CD4-positive, alpha-beta T cell treated with Interleukin-6 for 4 hours (primary cell): ENCODE results near the gene CACTIN.
A peak's percentile ranks its signal among the peaks of the same experiment; 100 is the strongest.
"Not testable (repeated sequence)": the region's sequence is repeated elsewhere in the genome, so short reads cannot be mapped to it uniquely, and the experiment has no call there.

Experiments used
- DNase-seq: peaks from one replicate; pipeline ENCODE4 v3.0.0-alpha.2; 2020; ENCODE audit warnings: mixed read lengths

CACTIN gene

DNA sequence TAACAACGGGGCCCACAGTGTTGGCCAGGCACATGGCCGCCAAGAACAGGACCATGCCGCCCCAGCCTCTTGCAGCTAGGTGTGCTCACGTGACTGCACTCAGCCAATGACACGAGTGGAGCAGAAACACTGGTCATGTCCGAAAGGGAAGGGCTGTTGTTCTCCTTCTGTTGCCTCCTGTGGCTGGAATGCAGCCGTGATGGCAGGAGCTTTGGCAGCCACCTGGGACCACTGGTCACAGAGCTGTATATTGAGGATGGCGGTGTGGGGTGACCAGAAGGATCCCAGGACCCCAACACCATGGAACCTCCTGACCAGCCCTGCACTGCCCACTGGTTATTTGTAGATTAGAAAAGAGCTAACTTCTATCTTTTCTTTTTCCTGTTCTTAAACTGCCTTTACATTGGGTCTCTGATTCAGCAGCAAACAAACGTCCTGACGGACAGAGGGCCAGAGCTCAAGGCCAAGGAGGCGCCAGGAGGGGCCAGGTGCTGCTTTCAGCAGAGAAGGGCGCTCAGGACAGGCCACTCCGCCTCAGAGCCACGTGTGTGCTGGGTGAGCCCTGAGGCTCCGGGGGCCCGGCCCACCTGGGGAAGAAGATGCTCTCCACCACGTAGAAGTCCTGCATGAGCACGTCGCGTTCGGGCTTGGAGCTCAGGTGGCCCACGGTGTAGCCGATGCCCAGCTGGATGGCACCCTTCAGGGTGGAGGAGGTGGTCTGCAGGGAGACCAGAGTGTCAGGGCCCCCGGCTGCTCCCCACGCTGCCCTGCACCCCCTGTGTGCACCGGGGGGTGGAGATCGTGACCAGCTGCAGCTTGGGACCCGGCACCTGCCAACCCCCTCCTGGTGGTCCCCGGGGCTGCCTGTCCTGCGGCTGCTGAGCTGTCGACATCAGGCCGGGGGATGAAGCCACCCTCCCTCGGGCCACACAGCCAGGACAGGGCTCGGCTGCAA lies 35.0 kb upstream of the CACTIN start:
- no peak for DNase-seq

DNA sequence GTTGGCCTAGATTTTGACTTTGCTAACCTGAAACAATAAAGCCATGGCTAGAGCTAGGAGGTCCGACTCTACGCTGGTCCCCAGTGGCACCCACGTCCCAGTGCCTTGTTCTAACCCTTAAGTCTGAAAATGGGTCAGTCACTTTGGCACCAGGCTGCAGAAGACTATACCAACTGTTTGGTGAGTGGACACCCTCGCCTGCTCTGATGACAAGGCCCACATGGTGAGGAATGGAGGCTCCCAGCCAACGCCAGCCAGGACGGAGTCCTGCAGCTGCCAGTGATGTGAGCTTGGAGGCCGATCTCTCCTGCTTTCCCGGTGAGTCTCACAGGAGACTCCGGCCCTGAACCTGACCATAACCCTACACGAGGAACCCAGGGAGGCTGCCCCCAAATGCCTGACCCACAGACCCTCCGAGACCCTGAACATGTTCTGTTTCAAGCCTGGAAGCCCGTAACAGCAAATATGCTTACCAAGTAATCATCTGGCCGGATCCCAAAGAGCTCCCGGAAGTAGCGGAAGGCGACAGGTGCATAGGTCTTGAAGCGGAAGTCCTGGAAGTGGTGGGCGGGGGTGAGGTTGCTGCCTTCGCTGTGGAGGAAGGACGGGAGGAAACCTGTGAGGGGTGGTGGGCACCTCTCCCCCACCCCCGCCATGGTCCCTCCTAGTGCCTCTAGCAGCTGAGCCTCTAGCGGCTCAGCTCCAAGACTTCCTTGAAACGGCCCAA lies 34.1 kb upstream of the CACTIN start:
- no peak for DNase-seq

DNA sequence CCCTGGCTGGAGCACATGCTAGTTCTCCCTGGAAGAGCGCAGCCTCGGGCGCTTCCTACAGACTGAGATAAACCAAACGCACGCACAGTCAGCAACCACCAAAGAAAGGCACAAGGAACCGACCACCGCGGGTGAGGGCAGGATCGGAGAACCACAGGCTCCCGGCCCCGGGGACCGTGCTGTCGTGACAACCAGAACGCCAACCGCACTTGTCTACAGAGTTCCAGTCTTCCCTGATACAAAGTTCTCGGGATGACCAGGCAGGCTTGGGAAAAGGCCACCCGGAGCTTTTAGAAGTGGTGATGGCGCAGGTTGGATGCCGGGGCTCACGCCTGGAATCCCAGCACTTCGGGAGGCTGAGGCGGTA lies 33.1 kb upstream of the CACTIN start:
- no peak for DNase-seq

DNA sequence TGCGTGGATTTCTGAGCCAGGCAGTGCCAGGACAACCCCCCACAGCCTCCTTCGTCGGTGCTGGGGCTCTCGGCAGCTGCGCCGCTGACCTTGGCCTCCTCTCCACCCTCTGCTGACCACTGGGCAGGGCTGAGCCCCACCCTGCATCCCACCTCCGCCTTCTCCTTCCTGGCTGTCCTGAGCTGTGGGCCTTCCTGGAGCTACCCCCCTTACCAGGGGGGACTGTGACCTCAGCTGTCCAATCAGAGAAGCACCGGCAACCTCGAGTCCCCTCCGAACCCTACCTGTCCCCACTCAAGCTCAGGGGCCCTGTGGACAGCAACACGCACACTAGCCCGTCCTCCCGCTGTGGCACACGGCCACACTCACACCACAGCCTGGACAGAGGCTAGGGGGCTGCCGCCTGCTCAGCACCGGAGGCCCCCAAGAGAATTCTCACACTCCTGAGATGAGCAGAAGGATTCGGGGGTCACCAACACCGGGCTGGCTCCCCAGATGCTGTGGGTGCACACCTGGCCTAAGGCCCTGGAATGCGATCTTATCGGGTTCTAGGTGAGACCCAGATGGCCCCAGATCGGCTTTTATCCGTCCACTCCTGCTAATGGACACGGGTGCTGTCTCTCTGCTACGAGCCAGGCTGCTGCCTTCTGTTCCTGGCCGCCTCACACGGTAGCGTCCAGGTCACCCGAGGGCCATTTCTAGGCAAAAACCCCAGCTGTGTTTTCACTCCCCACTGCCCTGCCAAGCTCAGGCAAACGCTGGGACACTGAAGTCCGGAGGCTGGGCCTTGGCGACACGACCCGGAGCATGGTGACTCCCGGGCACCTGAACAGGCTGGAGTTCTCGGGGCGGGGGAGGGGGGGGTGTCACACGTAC lies 32.5 kb upstream of the CACTIN start:
- DNase-seq: no peak

DNA sequence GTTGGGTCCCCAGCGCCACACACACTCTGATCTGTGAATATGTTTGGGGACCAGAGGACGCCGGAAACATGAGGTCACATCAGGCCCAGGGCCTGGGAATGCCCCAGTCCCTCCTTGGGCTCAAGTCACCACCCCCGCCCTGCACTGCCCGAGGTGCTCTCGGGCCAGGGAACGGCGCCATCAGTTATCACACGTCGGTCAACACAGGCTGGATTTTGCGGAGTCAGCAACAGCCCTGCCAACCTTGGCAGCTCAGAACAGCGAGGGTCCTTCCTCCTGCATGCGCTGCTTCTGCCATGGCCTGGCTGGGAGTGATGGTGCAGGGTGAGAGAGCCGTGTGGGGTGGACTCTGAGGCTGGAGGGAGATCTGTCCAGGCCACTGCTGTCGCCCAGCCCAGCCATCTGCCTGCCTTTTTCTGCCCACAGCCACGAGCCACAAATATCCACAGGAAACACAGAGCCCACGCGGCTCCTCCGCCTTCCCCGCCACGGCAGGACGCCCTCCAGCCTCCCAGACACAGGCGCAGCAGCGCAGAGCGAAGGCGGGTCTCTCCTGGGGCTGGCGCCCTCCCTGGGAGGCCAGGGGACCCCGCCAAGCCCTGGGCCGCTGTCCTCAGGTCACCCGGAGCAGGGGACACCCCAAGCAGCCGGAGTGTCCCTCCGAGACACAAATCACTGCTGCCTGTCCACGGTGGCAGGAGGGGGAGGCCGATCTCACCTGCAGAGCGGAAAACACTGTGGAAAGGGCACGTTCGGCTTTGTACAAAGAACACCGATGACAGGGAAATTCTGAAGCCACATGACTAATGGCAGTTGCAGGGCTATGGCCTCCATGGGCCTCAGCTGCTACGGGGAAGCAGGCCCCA lies 31.6 kb upstream of the CACTIN start:
- no peak for DNase-seq

DNA sequence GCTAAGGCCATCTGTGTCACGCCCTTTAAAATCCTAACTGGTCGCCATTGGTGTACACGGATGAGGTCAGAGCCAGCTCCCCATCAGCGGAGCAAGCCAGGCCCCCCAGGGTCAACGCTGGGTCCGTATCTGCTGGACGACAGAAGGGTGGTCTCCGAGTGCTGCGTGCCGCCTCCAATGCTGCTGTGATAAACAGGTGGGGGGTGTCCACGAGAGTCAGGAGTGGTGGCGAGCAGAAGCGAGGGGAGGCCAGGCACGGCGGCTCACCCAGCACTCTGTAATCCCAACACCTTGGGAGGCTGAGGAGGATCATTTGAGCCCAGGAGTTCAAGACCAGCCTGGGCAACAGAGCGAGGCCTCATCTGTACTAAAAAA lies 30.8 kb upstream of the CACTIN start:
- DNase-seq: no peak

DNA sequence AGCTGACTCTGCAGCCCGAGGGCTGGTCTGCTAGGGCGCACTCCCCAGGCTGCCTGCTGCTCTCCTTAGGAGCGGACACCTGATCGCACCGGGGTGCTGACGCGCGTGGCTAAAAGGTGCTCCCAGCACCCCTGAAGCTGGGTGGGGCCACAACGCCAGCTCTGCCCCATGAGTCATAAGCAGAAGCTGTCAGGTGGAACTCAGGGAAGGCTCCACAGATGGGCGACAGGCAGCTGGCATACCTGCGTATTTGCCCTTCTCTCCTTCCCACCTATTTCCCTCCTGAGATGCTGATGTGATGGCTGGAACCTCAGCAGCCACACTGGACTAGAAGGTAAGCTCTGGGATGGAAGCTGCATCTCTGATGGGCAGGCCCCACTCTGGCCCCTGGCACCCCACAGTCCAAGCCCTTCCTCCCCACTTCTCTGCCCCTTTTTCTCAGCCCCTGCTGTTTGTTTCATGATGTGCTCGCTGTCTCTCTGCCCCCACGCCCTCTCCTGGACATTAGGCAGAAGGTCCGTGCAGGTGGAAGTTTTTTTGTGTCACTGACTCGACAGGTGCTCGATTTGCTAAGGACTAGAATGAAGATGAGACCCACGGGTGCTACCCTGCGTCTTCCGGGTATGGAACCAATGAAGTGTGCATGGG lies 30.3 kb upstream of the CACTIN start:
- no peak for DNase-seq

DNA sequence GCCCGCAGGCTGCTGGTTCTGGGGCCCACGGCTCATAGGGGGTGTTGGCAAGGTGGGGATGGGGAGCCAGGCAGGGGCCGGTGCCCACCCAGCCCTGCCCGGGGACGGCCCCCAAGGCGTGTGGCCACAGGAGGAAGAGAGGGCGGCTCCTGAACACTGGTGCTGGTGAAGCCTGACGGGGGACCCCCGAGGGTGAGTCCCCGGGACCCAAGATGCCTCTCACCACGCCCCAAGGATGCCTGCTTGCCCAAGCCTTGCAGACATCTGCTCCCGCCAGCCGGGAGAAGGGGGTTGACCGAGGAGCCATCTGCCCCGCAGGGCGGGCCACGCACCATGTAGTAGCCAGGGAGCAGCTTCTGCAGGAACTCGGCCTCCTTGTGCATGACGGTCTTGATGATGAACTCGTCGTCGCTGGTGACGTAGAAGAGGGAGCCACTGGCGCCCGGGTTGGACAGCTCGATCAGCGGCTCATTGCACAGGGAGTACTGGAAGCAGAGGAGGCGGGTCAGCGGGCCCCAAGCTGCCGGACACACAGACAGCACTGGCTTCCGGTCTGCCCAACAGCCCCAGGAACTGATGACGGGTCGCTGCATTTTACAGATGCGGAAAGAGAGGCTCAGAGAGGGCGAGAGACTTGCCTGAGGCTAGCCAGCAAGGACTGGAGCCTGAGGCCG lies 29.6 kb upstream of the CACTIN start:
- DNase-seq: no peak

DNA sequence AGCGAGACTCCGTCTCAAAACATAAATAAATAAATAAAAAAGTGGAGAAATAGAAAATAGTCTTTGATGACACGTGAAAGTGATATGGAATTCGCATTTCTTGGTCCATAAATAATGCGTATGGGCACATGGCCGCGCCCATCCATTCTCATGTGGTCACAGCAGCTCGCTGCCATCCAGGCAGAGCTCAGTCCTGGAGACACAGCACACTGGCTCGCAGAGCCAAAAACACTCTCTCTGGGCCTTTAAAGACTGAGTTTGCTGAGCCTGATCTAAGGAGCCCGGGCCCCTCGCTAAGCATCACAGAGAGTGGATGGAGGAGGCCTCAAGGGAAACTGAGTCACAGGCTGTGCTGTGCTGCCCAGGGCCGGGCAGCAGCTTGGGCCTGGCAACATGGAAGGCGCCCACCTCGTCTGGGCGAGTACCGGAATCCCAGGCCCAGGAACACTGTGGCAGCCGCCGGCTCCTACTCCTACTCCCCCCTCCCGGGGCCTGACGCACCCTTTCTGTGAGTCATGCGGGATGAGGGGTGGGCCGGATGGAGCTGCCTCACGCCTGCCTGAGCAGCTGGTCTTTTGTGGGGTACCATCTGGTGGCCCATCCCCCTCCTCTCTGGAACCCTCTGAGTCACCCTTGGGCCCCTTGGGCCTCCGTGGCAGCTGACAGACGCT lies 28.9 kb upstream of the CACTIN start:
- DNase-seq: no peak

DNA sequence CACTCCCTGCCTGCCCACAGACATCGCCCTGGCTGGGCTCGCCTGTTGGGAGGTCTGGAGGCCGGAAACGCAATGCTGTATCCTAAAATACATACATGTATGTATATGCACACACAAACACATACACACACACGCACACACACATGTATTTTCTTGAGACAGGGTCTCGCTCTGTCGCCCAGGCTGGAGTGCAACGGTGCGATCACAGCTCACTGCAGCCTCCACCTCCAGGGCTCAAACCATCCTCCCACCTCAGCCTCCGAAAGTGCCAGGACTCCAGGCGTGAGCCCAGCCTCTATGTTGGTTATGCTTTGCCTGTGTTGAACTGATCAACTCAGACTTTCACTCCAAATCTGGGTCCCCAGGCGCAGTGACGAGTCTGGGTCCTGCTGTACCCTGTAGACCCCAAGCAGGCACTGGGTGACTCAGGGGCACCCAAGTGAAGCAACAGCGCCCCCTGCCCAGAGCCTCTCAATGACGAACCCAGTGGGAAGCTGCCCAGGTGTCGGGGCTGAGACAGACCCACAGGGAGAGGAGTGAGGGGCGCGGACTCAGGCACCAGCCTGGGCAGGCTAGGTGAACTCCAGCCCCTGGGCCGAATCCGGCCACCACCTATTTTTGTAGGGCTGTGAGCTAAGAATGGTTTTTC lies 27.4 kb upstream of the CACTIN start:
- DNase-seq: peak; percentile 22

DNA sequence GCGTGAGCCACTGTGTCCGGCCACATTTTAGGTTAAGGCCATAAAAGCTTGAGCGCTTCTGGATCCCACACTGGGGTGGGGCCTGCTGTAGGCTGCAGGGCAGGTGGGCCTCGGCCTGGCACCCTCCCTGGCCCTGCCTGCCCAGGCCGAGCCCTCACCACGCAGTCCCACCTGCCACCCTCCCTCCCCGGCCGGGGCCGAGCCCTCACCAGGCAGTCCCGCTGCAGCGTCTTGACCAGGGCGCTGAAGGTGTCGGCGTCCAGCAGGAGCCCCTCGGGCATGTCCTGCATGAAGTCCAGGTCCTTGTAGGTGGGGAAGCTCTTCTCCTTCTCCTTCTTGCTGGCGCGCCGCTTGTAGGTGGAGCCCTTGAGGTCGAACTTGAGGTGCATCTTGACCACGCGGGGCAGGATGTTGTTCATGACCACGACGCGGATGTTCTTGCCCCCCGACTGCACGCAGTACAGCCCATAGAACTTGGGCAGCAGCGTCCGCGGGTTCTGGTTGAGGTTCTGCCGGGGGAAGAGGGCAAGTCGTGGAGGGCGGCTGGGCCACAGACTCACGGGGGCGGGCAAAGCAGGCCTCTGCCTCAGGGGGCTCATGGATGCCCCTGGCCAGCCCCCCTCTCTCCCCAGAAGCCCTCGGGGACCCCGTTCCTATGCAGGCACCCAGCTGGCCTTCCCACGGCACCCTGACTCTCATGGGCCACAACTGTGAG lies 26.6 kb upstream of the CACTIN start:
- no peak for DNase-seq

DNA sequence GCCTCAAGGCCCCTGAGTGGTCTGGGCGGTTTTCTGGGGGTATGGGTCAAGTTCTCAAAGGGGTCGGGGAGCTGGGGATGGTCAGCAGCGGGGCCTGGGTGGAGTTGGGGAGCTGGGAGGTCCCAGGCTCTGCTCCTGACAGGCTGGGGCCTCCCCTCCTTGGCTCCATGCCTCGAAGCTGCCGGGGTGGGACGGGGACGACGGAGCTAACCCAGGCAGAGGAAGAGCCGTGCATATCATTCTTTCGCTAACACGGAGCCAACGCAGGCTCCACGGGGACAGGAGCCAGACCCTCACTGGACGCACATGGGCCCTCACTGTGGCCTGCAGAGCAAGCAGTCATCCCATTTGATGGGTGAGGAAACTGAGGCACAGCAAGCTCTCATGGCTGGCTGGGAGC lies 25.8 kb upstream of the CACTIN start:
- DNase-seq: no peak

DNA sequence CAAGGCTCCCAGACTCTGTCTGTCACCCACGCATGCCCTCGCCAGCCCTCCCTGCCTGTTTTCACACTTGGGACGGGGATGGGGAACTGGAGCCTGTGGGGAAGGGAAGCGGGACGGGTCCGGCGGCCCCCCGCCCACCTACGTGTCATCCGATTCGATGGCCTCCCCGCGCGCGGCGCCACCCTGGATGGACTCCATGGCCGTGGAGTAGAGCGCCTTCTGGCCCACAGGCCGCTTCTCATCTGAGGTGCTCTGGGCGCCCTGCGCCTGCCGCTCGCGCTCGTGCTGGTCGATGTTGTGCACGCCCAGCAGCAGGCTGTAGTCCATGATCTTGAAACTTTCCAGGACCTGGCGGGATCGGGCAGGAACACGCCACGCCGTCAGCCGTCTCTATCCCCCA lies 25.1 kb upstream of the CACTIN start:
- no peak for DNase-seq

DNA sequence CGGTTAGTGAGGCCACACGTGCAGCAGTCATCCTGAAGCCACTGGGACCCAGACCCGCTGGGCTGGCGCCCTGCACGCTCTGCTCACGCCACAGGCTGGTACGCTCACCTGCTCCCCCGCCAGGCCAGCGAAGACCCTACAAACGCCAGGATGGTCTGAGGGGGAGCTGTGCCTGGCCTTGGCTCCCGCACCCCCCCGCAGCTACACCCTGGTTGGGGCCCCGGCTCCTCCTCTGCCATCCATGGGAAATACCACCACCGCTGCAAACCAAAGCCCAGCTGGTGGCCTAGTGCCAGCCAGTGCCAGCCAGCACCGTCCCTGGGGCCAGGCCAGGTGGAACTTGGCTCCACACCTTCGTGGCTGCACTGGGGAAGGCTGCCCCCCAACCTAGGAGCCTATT lies 23.3 kb upstream of the CACTIN start:
- DNase-seq: no peak

DNA sequence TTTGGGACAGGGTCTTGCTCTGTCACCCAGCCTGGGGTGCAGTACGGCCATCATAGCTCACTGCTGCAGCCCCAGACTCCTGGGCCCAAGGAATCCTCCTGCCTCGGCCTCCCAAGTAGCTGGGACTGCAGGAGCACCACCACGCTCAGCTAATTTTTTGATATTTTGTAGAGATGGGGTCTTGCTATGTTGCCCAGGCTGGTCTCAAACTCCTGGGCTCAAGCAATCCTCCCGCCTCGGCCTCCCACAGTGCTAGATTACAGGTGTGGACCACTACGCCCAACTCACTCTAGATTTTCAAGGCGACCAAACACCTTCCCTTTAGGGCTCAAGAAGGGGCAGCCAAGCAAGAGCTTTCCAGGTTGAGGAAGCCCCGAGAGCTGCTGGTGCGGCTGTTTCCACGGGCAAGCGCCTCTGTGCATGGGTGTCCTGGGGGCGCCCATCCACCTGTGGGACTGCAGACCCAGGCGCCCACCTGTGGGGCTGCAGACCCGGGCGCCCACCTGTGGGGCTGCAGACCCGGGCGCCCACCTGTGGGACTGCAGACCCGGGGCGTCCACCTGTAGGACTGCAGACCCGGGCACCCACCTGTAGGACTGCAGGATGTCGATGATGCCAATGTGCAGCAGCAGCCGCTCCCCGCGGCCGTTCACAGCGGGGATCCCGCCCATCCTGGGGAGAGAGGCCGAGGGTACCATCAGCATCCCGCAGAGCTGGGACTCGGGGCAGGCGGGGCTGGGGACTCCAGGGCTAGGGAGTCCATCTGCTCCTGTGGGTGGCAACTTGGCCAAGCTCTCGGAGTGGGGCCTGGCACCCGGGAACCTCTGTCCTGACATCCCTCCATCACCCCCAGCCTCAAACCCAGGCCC lies 21.7 kb upstream of the CACTIN start:
- no peak for DNase-seq

DNA sequence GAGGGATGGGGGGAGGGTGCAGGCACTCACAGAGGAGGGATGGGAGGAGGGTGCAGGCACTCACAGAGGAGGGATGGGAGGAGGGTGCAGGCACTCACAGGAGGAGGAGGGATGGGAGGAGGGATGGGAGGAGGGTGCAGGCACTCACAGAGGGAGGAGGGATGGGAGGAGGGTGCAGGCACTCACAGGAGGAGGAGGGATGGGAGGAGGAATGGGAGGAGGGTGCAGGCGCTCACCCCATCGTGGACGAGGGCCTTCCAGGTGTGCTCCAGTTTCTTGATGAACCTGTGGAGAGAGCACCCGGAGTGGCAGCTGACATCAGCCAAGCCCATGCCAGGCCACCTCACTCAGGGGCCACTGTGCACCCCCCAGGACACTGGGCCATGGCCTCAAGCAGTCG lies 20.5 kb upstream of the CACTIN start:
- DNase-seq: not testable (repeated sequence)

DNA sequence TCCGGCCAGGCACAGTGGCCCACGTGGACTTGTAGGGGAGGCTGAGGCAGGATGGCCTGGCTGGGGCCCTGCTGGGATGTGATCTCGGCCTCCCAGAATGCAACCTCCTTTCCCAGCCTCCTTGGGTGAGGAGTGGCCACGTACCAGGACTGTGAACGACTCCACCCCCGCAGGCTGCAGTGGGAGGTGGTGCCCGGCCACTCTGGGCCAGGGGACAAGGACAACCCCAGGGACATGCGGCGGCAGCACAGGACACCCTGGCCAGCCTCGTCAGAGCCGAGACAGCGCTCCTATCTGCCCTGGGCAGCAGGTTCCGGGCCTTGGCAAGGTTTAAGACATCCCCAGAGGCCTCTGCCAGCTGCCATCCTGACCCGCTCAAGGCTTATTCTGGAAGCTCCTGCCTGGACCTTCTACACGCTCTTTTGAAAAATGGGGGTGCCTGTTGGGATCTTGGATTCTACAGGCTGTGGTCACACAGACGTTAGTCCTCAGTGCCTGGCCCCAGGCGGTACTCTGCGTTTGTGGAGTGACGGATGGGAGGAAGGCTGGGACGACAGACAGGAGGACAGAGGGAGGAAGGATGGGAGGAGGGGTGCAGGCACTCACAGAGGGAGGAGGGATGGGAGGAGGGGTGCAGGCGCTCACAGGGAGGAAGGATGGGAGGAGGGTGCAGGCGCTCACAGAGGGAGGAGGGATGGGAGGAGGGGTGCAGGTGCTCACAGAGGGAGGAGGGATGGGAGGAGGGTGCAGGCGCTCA lies 19.9 kb upstream of the CACTIN start:
- no peak for DNase-seq

DNA sequence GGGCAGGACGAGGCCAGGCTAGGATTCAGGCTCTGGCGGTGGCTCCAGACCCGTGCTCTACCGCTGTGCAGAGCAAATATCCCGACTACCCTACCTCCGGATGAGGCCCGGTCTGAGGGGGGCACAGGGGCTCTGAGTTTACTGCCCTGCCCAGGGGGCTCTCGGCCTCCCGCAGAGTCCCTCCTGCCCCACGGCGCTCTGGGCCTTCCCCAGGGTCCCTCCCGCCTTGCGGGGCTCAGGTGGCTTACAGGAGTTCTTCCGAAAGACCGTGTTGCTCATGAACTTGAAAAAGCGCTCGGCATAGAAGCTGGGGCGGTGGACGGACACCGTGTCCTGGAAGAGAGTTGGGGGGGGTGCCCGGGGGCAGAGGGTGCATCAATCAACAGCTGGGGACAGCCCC lies 19.1 kb upstream of the CACTIN start:
- no peak for DNase-seq
